Measurements from ENCODE around the gene DCC.

DCC gene

GRCh38 chr18:52612406-52612805 lies 272.4 kb downstream of the DCC start:
- CTCF ChIA-PET, result no interaction called here
- TF ChIP-seq CTCF (IDR thresholded peaks at IDR 0.05; ENCODE audit: insufficient read depth, low read length, missing control alignments), result no peak
- POLR2A ChIA-PET, result no interaction called here
- no peak for DNase-seq (ENCODE audit: low read depth, low spot score)
- no peak overlapping the region for H3K4me3 ChIP-seq (ENCODE audit: low read depth, low read length)

- no peak overlapping the region for H3K4me3 ChIP-seq (ENCODE audit: low read depth, low read length)
- DNase-seq (ENCODE audit: low read depth, low spot score), result no peak
- POLR2A ChIA-PET, result no interaction called here
- TF ChIP-seq CTCF (IDR thresholded peaks at IDR 0.05; ENCODE audit: insufficient read depth, low read length, missing control alignments), result no peak
- CTCF ChIA-PET, result no interaction called here
Observed at GRCh38 chr18:52615321-52615720, 275.3 kb downstream of the DCC start.

GRCh38 chr18:52615943-52616342 lies 275.9 kb downstream of the DCC start:
- no peak for TF ChIP-seq CTCF (IDR thresholded peaks at IDR 0.05; ENCODE audit: insufficient read depth, low read length, missing control alignments)
- H3K4me3 ChIP-seq (ENCODE audit: low read depth, low read length), result no peak overlapping the region
- DNase-seq (ENCODE audit: low read depth, low spot score), result no peak
- ChIA-PET POLR2A (no interaction called here), CTCF (no interaction called here)

- ChIA-PET POLR2A (no interaction called here), CTCF (interaction anchor here (0.7 to 1.5 kb wide), 2 partner anchors 13 to 49 kb away, joined by 3 to 4 read pairs; no protein-coding TSS in a partner anchor)
- DNase-seq (ENCODE audit: low read depth, low spot score), result peak; percentile 29
- no peak overlapping the region for H3K4me3 ChIP-seq (ENCODE audit: low read depth, low read length)
- TF ChIP-seq CTCF (IDR thresholded peaks at IDR 0.05; ENCODE audit: insufficient read depth, low read length, missing control alignments), result no peak
Observed at GRCh38 chr18:52617931-52618330, 277.9 kb downstream of the DCC start.

GRCh38 chr18:52620926-52621439 lies 281.0 kb downstream of the DCC start:
- ChIA-PET POLR2A (no interaction called here), CTCF (no interaction called here)
- TF ChIP-seq CTCF (IDR thresholded peaks at IDR 0.05; ENCODE audit: insufficient read depth, low read length, missing control alignments), result no peak
- DNase-seq (ENCODE audit: low read depth, low spot score), result no peak
- no peak overlapping the region for H3K4me3 ChIP-seq (ENCODE audit: low read depth, low read length)

GRCh38 chr18:52624702-52625101 lies 284.7 kb downstream of the DCC start:
- CTCF ChIA-PET, result no interaction called here
- no peak for DNase-seq (ENCODE audit: low read depth, low spot score)
- TF ChIP-seq CTCF (IDR thresholded peaks at IDR 0.05; ENCODE audit: insufficient read depth, low read length, missing control alignments), result no peak
- no peak overlapping the region for H3K4me3 ChIP-seq (ENCODE audit: low read depth, low read length)
- POLR2A ChIA-PET, result no interaction called here
